Stimulated activated CD4-positive, alpha-beta T cell treated with anti-CD3 and anti-CD28 coated beads, Interleukin-4, amount 100 ng/mL, for 24 hours (primary cell): Measurements from ENCODE around the gene MPP4.
"Not testable (repeated sequence)": the region's sequence is repeated elsewhere in the genome, so short reads cannot be mapped to it uniquely, and the experiment has no call there.

Experiments used
- DNase-seq: peaks from one replicate; pipeline ENCODE4 v3.0.0-alpha.2; 2020

Gene MPP4

DNA sequence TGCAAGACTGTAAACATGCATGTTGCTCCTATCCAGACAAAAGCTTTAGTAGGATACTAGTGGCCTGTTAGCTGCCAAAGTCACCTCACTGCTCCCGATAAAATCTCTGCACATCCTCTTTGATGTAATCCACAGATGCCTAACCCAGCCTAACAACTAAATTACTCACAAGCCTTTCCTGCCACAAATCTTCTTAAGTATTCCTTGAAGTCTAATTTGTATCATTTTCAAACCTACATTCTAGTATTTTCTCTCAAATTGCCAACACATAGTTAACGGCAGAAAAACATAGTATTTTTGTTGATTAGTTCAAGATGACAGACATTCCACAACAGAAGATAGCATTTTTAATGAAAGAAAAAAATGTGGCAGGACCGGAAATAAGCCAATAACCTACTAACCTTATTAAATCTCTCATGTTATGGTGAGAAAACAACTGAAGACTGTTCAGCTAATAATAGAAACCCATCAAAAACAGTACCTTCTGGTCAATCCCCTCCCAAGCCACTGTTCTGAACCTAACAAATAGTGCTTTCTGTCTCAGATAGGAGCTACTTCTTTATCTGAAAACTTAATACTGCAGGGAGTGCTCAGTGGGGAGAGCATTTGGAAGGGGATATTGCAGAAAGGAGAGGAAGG lies at the start of gene MPP4:
Gene MPP4, minus strand, starts transcription at position 57 of the 639 bp plus-strand sequence. CDS start 4,690 bp downstream, outside the sequence.
- no peak for DNase-seq

DNA sequence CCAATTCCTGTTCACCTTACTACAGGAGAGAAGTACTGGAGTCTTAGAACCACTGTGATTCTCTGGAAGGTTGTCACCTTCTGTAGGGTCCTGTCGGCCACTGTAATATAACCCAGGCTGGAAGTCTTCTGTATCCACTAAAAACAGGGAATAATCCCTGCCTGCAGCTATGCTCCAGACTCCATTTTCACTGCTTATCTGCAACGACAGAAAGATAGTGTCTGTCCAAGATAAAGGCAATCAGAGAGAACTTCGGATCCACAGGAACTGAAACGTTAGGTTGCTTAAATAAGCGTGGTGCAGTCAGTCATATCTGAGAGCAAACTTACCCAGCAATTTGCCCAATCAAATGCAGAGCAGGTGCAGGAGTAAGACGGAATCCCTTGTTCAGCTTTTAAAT lies 48.1 kb upstream of the MPP4 start:
- no peak for DNase-seq

- DNase-seq, result no peak
These were observed 37.0 kb upstream of the MPP4 start for GRCh38 chr2:201735486-201735885.

DNA sequence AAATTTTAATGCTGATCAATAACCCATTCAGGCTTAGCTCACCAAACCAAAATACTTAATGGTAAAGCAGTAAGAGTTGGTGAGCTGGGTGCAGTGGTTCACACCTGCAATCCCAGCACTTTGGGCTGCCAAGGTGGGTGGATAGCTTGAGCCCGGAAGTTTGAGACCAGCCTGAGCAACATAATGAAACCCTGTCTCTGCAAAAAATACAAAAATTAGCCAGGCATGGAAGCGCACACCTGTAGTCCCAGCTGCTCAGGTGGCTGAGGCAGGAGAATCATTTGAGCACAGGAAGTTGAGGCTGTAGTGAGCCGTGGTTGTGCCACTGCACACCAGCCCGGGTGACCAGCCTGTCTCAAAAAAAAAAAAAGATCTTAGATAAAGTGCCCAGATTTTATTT lies 35.7 kb upstream of the MPP4 start:
- no peak for DNase-seq

GRCh38 chr2:201733544-201733943 lies 35.1 kb upstream of the MPP4 start:
- DNase-seq, result no peak

GRCh38 chr2:201730651-201731285 lies 32.3 kb upstream of the MPP4 start:
- DNase-seq, result no peak

DNA sequence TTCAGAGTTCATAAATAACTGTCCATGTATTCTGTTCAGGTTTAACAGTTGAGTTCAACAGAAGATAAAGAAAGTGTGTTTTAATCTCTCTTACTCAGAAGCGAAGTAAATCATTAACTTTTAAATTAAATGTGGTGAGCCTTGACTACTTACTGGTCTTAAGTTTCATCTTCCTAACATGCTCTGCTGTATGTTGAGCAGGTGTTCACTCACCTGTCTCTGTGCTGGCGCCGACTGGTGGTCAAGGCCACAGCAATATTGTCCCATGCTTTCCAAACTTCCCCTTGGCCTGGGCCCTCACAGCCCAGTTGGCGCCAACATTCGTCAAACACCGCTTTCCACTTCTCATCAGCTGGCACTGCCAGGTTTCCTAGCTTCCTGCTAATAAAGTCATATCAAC lies 17.0 kb upstream of the MPP4 start:
- no peak for DNase-seq

DNA sequence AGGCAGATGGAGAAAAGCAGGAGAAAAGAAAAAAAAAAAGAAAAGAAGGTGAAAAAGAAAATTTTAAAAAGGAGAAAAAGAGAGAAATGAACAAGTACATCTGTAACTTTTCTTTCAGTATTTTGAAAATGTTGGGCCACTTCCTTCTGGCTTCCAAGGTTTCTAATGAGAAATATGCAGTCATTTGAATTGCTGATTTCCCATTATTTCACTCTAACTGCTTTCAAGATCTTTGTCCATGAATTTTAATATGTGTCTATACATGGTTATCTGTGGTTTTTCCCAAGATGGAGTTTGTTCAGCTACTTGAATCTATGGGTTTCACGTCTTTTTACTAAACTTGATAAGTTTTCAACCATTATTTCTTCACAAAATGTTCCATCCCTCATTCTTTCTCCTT lies 14.3 kb upstream of the MPP4 start:
- no peak for DNase-seq

DNA sequence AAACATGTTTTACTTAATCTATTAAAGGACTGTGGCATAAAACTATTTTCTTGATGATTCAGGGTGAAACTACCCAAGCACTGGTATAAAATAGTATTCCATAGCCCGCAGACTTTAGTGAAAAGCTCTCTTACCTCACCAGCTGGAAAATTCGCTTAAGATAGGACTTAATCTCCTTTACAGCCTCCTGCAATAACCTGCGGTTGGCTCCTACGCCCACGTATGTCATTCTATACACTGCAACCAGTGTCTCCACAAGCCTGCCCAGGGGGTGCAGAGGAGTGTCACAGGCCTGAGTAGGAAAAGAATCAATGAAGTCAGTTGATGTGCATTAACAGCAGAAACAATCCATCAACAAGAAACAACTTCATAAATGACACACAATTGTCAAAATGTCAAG lies 11.3 kb upstream of the MPP4 start:
- no peak for DNase-seq

DNA sequence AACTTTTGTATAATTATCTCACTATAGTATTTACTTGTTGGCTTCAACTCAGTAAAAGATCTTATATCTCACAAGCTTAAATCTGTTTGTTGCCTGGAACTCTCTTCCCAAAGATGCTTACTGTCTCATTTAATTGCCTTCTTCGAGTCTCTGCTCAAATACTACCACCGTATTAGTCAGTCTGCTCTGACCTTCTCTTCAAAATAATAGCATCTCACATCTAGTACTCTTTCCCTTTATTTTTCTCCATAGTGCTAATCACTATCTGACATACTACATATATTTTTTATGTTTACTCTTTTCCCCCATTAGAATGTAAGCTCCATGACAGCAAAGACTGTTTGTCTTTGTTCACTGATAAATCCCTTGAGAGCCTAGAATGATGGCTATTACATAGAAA lies 10.6 kb upstream of the MPP4 start:
- no peak for DNase-seq

- no peak for DNase-seq
These were observed 9.3 kb upstream of the MPP4 start for GRCh38 chr2:201707753-201708152.

GRCh38 chr2:201707142-201707541 lies 8.7 kb upstream of the MPP4 start:
- no peak for DNase-seq

DNA sequence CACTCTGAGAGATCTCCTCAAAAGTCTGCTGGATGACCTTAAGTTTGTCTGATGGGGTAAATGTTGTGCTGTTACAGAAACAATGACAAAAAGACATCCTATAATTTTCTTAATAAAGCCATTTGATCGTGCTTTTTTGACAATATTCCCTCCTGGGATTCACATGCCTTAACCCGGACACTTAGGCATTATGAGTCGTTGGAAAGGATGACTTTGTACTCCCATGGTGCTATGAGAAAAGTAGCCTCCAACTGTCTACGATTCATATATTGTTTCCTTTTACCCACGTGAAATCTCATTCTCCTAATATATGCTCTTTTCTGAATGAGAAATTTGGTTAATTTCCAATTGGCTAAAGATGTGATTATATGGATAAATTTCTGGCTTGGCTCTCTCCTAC lies 6.1 kb upstream of the MPP4 start:
- no peak for DNase-seq

DNA sequence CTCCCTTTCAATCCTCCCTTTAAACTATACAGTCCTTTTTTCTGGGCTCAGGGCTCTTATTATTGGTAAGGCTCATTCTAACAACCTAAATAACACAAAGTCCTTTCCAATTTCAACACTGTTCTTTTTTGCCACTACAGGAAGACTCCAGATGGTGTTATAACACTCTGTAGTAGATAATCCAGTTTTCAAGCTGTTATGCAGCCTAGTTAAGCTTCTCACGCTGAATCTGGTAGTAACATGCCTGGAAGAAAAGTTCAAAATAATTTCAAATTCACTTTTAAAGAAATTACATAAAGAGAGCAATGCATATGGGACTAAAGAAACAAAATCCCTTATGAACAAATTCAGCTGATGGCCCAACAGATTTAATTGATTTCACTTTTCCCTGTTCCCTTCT lies 3.2 kb upstream of the MPP4 start:
- no peak for DNase-seq

- no peak for DNase-seq
These were observed 972 bp upstream of the MPP4 start for GRCh38 chr2:201699416-201699815.

DNA sequence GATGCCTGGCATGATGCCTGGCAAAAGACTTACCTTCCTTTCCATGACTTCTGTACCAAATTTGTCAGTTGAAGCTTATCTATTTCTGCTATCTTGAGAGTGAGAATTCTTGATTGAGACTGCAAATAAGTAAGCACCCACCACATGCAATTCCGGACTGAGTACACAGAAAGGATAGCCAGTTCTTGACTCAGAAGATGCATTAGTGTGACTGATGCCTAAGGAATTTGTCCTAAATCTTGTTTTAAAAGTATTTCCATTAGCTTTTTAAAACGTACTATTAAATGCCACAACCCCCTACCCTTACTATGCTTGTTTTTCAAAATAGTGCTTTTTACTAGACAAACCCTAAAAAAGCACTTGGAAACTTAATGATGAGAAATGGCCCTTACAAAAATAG lies 545 bp downstream of the MPP4 start:
- DNase-seq, result no peak

DNA sequence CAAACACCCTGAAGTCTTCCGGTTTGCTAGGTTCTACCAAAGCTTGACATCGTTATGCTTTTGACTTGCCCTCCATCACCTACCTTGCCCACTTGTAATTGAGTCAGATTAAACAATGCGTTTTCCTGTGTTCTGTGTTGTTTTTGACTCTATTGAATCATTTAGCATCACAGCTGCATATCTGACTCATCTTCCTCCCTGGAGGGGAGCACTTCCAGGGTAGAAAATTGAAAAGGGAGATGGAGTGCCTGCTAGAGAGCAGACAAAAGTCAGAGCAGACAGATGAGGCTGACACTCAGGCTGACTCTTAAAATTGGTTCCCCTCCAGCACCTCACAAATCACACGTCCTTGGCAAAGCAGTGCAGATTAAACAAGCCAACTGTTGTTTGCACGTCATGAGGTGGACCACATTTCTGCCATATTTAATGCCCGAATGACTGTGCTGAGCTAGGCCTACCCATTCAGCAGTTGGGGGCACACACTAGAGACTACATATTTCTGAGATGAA lies 2.2 kb downstream of the MPP4 start:
- DNase-seq, result no peak

DNA sequence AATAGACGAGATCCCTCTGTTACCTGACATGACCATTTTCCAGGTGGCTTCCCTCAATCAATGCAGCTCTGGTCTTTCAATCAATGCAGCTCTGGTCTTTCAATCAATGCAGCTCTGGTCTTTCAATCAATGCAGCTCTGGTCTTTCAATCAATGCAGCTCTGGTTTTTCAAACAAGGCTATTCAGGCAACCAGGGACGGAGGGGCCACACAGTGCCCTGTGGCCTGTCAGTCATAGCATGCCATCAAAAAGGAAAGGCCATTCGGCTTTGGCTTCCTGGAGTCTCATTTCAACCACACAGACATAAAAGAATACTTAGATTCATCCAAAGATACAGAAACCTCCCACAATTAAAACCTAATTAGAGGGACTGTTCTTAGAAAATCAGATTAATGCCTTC lies 13.3 kb downstream of the MPP4 start:
- no peak for DNase-seq

DNA sequence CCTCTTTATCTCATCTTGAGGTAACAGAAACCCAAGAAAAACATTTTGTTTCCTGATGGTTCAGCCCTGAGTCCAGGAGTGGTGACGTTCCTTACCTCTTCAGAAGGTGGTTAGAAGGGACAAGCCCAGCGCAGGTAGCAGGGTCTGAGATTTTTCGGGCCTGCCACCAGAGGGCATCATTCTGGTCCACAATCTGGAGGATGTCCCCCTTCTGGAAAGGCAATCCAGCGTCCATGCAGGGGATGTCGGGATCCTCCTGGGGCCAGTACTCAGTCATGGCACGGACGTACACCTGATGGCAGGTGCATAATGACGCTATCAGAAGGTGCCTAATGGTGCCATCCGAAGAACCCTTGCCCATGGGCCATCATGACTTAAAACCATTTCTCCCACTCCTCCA lies 17.7 kb downstream of the MPP4 start:
- peak; percentile 5 for DNase-seq

GRCh38 chr2:201678401-201678800 lies 20.0 kb downstream of the MPP4 start:
- DNase-seq, result no peak

DNA sequence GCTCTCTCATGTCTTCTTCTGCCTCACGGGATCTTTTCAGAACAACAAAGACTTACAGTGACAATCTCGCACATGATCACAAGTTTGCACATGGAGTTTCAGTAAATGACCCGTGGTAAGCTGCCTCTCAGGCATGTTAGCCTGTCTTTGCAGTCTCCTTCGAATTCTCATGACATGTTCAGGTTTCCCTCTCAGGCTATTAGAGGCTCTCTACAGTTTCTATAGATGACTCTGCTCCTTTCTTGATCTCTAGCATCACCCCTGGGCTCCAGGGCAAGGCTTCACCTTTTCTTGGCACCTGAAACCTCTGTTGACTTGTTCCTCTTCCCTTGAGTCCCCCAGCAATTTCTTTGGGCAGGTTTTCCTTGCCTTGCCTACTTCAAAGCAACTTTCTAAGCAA lies 23.0 kb downstream of the MPP4 start:
- DNase-seq, result no peak

- DNase-seq, result no peak
These were observed 23.6 kb downstream of the MPP4 start for GRCh38 chr2:201674794-201675193.

DNA sequence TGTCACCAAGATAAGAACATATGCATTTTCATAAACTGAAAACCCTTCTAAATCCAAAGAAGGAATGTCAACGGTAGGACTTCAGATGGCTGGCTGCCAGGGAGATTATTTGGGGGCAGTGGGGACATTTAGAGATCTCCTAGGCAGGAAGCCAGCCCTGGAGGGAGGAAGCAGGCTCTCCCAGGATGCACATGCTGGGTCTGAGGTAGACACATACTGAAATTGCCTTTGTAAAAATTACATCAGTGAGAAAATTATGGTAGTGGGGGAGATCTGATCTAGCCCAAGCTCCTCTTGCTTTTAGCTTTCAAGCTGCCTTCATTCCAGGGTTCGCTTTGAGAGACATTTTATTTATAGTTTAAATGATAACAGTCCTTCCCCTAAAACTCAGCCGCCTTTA lies 24.1 kb downstream of the MPP4 start:
- DNase-seq, result no peak

- DNase-seq, result no peak
These were observed 24.9 kb downstream of the MPP4 start for GRCh38 chr2:201673546-201673945.

DNA sequence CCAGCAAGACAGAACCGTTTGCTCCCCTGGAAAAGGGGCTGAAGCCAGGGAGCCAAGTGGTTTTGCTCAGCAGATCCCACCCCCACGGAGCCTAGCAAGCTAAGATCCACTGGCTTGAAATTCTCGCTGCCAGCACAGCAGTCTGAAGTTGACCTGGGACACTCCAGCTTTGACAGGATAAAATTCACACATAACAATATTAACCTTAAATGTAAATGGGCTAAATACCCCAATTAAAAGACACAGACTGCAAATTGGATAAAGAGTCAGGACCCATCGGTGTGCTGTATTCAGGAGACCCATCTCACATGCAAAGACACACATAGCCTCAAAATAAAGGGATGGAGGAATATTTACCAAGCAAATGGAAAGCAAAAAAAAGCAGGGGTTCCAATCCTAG lies 27.2 kb downstream of the MPP4 start:
- not testable (repeated sequence) for DNase-seq
